ENCODE measurements around the gene DLX1. TPM values are rescaled to one million over a fixed set of nuclear protein-coding genes. Genes with fewer than 3 reads are reported as not detected.
A peak's percentile ranks its signal among the peaks of the same experiment; 100 is the strongest.

DLX1 gene
- total RNA-seq, 2 experiments from 2014 or later, result 0.10 TPM; not detected in 1

DNA sequence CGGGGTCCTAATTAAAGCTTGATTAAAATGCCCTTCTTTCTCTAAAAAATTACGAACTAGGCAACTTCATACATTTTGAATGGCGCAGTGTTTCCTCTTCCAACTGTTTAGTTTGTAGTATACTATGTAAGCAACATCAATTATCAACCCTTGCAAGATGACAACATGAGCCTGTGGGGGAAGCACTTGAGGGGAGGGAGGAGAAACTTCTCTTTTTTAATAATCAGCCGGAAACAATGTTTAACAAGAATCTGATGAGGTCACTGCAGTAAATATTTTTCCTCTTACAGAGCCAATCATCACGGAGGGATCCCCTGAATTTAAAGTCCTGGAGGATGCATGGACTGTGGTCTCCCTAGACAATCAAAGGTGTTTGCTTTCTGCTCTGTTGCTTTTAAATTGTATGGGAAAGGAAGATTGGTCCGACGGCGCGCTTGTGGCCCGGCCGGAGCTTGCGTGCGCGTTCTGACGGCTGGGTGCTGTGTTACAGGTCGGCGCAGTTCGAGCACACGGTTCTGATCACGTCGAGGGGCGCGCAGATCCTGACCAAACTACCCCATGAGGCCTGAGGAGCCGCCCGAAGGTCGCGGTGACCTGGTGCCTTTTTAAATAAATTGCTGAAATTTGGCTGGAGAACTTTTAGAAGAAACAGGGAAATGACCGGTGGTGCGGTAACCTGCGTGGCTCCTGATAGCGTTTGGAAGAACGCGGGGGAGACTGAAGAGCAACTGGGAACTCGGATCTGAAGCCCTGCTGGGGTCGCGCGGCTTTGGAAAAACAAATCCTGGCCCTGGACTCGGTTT, 5.3 kb upstream of the DLX1 start:
- Mint-ChIP-seq H3K27me3 (peaks cover 74% of the 10 kb centered on the region), H3K4me1 (peaks cover 15% of the 10 kb centered on the region), H3K4me3 (no peak overlapping the region), H3K36me3 (peaks cover 8% of the 10 kb centered on the region), H3K27ac (no peak overlapping the region), H3K9me3 (peaks cover 5% of the 10 kb centered on the region)
- no peak for DNase-seq

- H3K4me1 Mint-ChIP-seq, result peaks cover 21% of the 10 kb centered on the region
- no peak overlapping the region for H3K27ac Mint-ChIP-seq
- H3K4me3 Mint-ChIP-seq, result no peak overlapping the region
- no peak for DNase-seq
- H3K9me3 Mint-ChIP-seq, result peaks cover 5% of the 10 kb centered on the region
- H3K27me3 Mint-ChIP-seq, result peaks cover 80% of the 10 kb centered on the region
- peaks cover 10% of the 10 kb centered on the region for H3K36me3 Mint-ChIP-seq
These were observed 4.6 kb upstream of the DLX1 start for GRCh38 chr2:172080641-172081220.

DNA sequence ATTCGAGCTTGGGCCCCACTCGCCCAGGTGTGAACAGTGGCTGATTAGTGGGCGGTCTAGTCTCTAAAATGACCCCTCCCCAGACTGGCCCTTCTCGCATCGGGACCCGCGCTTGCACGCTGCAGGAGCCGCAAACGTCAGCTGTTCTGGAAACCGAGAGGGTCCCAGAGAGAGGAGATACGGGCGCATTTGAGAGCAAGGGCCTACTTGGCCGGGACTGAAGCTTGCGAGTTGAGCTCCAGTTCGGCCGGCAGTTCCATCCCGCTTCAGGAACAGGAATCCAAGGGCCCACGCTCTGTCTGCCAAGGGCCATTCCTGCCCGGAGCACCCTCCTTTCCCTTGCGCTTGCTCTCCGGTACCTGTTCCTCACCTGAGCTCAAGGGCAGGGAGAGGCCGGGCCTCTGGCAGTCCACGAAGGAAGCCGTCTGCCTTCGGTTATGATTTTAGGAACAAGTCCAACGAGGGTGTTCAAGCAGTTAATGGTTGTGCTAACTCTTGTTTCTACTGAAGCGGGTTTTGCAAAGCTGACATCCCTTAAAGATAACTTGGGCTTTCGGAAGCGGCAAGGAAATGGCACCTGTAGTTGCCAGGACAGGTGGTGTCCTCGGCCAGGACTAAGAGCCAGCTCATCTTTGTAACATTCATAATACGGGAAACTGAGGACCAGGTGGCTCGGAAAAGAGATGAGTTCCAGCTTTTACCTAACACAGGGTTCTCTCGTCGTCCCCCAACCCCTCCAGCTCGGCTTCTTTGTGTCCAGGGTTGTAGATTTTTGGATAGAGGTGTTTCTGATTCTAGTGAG, 3.9 kb upstream of the DLX1 start:
- H3K9me3 Mint-ChIP-seq, result peaks cover 5% of the 10 kb centered on the region
- no peak for DNase-seq
- peaks cover 81% of the 10 kb centered on the region for H3K27me3 Mint-ChIP-seq
- peaks cover 10% of the 10 kb centered on the region for H3K36me3 Mint-ChIP-seq
- H3K4me3 Mint-ChIP-seq, result no peak overlapping the region
- no peak overlapping the region for H3K27ac Mint-ChIP-seq
- peaks cover 26% of the 10 kb centered on the region for H3K4me1 Mint-ChIP-seq

DNA sequence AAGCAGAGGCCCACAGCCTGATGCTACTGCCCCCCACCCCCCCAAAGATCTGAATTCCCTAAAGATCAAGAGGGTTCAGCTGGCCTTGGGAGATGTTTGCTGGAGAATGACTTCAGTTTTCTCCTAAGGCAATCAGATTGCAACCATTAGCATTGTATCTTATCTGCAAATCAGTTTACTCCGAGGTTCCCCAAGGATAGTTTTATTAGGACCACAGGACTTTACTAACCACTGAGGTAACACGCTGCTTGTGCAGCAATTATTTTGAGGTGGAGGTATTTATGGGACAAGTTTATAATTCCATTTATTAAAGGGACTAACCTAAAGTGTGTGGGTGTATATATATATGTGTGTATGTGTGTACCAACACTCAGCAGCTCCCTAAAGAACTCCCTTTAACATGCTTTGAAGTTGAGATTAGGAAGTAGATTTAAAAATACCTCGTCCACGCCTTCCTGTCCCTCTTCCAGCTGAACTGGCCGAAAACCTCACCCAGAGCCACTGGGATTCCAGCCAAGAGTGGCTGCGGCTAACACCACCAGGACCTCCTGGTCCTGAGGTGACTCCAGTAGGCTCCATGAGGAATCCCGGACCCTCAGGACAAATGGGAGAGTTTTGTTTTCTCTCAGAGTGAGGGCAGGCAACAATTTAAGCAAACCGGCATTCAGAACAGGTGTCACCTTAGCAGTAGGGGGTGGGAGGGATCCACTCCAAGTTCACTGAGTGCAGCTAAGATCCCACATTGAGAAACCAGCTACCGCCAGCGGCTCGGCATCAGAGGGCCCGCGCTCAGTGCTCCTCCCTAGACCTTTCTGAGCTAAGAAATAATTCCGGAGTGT, 3.0 kb upstream of the DLX1 start:
- Mint-ChIP-seq H3K4me1 (peaks cover 35% of the 10 kb centered on the region), H3K9me3 (peaks cover 5% of the 10 kb centered on the region), H3K27ac (no peak overlapping the region), H3K27me3 (peaks cover 89% of the 10 kb centered on the region), H3K36me3 (peaks cover 10% of the 10 kb centered on the region), H3K4me3 (no peak overlapping the region)
- no peak for DNase-seq

GRCh38 chr2:172082944-172083627, 2.2 kb upstream of the DLX1 start:
- Mint-ChIP-seq H3K4me1 (peaks cover 42% of the 10 kb centered on the region), H3K27me3 (peaks cover 97% of the 10 kb centered on the region), H3K4me3 (peak overlapping the region; percentile 4), H3K36me3 (peaks cover 10% of the 10 kb centered on the region), H3K9me3 (peaks cover 5% of the 10 kb centered on the region), H3K27ac (no peak overlapping the region)
- DNase-seq, result no peak

DNA sequence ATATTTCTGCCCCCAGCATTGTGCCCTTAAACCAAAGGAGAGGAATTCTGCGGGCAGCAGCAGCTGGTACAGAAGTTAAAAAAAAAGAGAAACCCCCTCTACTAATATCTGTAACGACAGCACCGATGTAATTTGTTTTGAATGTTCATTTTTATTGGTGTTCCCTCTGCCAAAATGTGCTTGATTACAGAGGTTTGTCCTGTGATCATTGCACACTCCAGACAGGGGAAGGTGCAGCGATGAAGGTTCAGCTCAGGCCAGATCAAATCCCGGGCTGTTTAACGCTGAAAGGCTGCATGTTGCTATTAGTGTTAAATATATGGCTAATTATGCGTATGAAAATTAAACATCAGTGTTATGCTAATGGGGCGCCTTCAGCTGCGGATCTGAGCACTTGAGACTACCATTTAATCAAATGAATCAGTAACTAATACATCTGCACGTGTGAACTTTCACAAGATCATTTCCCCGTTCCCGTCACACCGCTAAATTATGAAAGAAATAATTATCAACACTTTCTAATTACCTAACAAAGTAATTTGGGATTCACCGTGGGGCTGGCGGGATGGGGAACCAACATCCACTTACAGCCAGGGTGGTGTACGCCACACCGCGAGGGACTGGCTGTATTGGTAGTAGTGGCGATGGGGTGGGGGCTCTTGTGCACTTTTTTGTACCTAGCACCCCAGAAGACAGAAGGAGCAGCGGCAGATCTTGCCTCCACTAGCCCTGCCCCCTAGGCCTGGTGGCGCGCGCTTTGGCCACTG, 1.5 kb upstream of the DLX1 start:
- H3K27me3 Mint-ChIP-seq, result peaks cover 100% of the 10 kb centered on the region
- H3K4me3 Mint-ChIP-seq, result peak overlapping the region; percentile 74
- no peak for DNase-seq
- peaks cover 10% of the 10 kb centered on the region for H3K36me3 Mint-ChIP-seq
- peaks cover 5% of the 10 kb centered on the region for H3K9me3 Mint-ChIP-seq
- H3K27ac Mint-ChIP-seq, result no peak overlapping the region
- H3K4me1 Mint-ChIP-seq, result peaks cover 46% of the 10 kb centered on the region

DNA sequence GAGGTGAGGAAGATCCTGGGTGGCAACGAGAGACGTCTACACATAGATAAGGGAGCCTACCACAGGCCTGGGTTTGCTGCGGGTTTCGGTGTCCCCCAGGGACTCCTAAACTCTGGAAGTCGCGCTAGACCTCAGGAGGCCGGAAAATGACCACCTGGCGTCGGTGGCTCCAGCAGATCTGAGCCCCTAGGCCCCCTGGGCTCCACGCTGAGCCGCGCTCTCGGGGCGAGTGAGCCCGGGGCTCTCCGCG, 987 bp upstream of the DLX1 start:
- peaks cover 100% of the 10 kb centered on the region for H3K27me3 Mint-ChIP-seq
- H3K9me3 Mint-ChIP-seq, result peaks cover 5% of the 10 kb centered on the region
- H3K4me1 Mint-ChIP-seq, result peaks cover 46% of the 10 kb centered on the region
- peak overlapping the region; percentile 74 for H3K4me3 Mint-ChIP-seq
- DNase-seq, result no peak
- H3K27ac Mint-ChIP-seq, result no peak overlapping the region
- H3K36me3 Mint-ChIP-seq, result peaks cover 8% of the 10 kb centered on the region

DNA sequence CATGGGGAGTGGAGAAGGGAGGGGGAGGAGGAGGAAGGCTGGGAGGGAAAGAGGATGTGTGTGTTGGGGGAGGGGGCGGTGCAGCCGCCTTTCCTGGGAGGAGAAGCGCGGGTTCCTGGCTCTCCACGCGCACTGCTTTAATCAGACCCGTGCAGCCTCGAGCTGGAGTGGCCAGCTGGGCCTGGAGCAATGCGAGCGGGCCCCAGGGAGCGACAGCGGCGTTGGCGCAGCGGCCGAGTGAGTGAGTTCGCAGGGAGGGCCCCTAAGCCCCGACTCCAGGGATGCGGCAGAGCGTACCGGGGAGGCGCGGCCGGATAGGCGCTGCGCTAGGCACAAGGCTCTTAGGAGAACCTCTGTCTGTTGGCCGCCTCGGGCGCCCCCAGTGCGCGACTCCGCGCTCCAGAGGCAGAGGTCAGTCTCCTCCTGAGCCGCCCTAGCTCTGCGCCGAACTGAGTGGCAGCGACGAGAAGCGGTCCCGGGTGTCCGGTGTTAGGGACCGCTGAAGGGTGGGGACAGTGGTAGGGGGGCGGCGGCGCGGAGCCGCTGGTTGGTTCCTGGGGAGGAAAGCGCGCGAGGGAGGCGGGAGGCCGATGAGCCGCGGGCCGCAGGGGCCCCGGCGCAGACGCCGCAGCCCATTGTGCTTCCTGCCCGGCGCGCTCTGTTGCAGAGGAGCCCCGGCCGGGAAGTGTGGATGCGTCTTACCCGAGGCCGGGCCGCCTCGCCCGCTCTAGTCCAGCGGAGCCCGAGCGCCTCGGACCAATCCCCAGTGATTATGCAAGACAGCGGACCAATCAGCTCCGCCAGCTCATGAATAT, 455 bp upstream of the DLX1 start:
- H3K9me3 Mint-ChIP-seq, result peaks cover 5% of the 10 kb centered on the region
- H3K4me1 Mint-ChIP-seq, result peaks cover 46% of the 10 kb centered on the region
- peaks cover 8% of the 10 kb centered on the region for H3K36me3 Mint-ChIP-seq
- H3K27ac Mint-ChIP-seq, result no peak overlapping the region
- H3K27me3 Mint-ChIP-seq, result peaks cover 100% of the 10 kb centered on the region
- H3K4me3 Mint-ChIP-seq, result peak overlapping the region; percentile 74
- DNase-seq, result peak; percentile 66

DNA sequence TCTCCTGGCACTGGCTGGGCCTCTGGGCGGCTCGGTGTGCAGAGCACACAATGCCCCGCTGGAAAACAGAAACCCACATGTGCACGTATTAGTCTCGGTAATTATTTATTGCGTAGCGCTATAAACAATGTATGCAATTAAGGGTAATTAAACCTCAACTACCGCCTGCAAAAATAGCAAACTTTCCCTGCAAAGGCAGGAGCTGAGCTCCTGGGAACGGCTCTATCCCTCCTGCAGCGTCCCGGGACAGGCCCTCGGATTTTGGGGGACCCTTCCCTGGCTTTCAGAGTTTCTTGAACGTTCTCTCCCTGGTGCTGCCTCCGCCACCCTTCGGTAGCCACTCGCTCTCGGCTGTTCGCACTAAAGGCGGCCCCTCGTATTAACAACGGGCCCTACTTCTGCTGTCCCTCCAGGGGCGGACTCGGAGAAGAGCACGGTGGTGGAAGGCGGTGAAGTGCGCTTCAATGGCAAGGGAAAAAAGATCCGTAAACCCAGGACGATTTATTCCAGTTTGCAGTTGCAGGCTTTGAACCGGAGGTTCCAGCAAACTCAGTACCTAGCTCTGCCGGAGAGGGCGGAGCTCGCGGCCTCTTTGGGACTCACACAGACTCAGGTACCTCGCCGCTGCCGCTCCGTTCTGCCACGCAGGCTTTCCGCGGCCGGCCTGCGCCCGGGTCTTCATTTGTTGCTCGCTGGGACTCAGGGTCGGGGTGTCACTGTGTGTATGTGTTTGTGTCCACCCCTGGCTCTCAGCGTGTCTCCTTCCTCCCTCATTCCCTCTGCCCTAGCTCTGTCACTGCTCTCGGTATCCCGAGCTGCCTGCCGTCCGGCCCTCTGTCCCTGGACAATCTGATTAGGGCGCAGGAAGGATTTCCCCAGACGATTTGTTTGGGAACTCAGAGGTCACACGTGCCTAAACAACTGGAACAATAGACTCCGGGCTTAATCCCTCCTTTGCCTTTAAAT, 1.2 kb downstream of the DLX1 start:
- H3K36me3 Mint-ChIP-seq, result peaks cover 2% of the 10 kb centered on the region
- H3K27ac Mint-ChIP-seq, result peak overlapping the region; percentile 6
- H3K9me3 Mint-ChIP-seq, result no peaks in the 10 kb centered on the region
- peak; percentile 64 for DNase-seq
- H3K4me1 Mint-ChIP-seq, result peaks cover 49% of the 10 kb centered on the region
- peak overlapping the region; percentile 52 for H3K4me3 Mint-ChIP-seq
- peaks cover 99% of the 10 kb centered on the region for H3K27me3 Mint-ChIP-seq

- peak overlapping the region; percentile 51 for H3K4me3 Mint-ChIP-seq
- peaks cover 99% of the 10 kb centered on the region for H3K27me3 Mint-ChIP-seq
- H3K4me1 Mint-ChIP-seq, result peaks cover 49% of the 10 kb centered on the region
- no peak for DNase-seq
- peak overlapping the region; percentile 29 for H3K27ac Mint-ChIP-seq
- peaks cover 2% of the 10 kb centered on the region for H3K36me3 Mint-ChIP-seq
- H3K9me3 Mint-ChIP-seq, result no peaks in the 10 kb centered on the region
These were observed 2.0 kb downstream of the DLX1 start for GRCh38 chr2:172087207-172087779.

GRCh38 chr2:172087780-172088244, 2.5 kb downstream of the DLX1 start:
- H3K27me3 Mint-ChIP-seq, result peaks cover 99% of the 10 kb centered on the region
- peaks cover 47% of the 10 kb centered on the region for H3K4me1 Mint-ChIP-seq
- peak overlapping the region; percentile 10 for H3K4me3 Mint-ChIP-seq
- DNase-seq, result no peak
- no peaks in the 10 kb centered on the region for H3K9me3 Mint-ChIP-seq
- peaks cover 3% of the 10 kb centered on the region for H3K36me3 Mint-ChIP-seq
- peak overlapping the region; percentile 29 for H3K27ac Mint-ChIP-seq

Data from activated naive CD8-positive, alpha-beta T cell treated with anti-CD3 and anti-CD28 coated beads for 36 hours (primary cell).